OCI-LY7 (cell line): ENCODE data around the gene IGSF1.

ENCODE experiments used
- EZH2phosphoT487 ChIP-seq: fragments of 200-600 bp; sonication (generic); IDR thresholded peaks from 2 replicates; pipeline ENCODE4 v1.6.1; 2018; ENCODE audit warnings: low read depth, borderline replicate concordance, mild to moderate bottlenecking, mixed run types, antibody characterized with exemption, low read length, moderate library complexity, mixed read lengths
- TF ChIP-seq, protein P1 (sequence below): fragments of 200-600 bp; sonication (generic); conservative IDR thresholded peaks from 2 replicates; pipeline ENCODE4 v1.5.1; 2014; ENCODE audit warnings: mild to moderate bottlenecking, antibody characterized with exemption, low read length, moderate library complexity, mixed read lengths

DNA sequence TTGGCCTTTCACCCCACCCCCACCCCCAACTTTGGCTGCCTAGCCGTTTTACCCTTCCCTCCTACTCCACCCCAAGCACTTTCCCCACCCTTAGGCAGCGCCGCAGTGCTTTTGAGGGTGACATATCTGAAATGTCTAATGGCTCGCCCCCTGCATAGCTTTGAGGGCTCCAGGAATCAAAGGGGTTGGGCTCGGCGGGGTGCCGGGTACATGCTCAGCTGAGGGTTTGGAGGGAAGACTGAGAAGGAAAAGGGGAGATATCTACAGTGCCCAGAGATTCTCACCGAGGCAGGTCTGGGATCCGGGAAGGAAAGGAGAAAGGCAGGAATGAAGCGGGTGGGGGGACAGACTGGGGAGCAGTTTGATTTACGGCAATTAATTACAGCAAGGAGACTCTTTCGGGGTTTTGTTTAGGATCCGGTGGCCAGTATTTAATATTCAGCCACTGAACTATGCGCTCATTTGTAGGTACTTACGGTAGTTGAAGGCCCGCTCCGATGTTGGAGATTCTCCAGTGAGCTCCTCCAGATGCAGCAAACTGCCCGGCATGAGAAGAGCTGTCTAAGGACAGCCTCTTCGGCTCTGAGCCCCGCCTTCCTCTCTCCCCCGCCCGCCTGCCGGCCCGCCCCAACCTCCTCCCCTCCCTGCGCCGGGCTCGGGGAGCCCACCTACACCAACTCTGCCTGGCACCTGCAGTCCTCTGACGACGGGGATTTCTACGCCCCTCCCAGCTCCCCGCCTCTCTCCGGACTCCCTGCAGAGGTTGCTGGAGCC lies at the start of gene IGSF1:
- TF ChIP-seq, protein P1, sequence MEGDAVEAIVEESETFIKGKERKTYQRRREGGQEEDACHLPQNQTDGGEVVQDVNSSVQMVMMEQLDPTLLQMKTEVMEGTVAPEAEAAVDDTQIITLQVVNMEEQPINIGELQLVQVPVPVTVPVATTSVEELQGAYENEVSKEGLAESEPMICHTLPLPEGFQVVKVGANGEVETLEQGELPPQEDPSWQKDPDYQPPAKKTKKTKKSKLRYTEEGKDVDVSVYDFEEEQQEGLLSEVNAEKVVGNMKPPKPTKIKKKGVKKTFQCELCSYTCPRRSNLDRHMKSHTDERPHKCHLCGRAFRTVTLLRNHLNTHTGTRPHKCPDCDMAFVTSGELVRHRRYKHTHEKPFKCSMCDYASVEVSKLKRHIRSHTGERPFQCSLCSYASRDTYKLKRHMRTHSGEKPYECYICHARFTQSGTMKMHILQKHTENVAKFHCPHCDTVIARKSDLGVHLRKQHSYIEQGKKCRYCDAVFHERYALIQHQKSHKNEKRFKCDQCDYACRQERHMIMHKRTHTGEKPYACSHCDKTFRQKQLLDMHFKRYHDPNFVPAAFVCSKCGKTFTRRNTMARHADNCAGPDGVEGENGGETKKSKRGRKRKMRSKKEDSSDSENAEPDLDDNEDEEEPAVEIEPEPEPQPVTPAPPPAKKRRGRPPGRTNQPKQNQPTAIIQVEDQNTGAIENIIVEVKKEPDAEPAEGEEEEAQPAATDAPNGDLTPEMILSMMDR: no peak
- TF ChIP-seq EZH2phosphoT487: no peak
